ENCODE measurements around the gene BMP10.

DNA sequence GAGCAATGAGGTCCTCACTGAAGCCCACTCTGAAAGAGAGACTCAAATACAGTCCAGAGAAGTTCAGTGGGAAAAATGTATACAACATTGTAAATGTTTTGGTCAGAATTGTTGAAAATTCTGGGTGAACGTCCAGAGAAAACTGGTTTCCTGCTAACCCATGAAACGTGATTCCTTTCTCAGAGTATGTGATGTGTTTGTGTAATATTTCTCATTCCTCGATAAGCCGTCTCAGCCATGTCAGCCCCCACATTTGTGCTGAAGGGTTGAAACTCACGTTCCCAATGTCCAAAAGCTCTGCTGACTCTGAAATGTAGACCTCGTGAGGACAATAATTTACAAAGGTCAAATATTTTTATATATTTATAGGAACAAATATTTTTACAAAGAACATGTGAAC lies 51.6 kb downstream of the BMP10 start:
- no peak for TF ChIP-seq POLR2A (IDR thresholded peaks at IDR 0.05)
- TF ChIP-seq, protein P1, sequence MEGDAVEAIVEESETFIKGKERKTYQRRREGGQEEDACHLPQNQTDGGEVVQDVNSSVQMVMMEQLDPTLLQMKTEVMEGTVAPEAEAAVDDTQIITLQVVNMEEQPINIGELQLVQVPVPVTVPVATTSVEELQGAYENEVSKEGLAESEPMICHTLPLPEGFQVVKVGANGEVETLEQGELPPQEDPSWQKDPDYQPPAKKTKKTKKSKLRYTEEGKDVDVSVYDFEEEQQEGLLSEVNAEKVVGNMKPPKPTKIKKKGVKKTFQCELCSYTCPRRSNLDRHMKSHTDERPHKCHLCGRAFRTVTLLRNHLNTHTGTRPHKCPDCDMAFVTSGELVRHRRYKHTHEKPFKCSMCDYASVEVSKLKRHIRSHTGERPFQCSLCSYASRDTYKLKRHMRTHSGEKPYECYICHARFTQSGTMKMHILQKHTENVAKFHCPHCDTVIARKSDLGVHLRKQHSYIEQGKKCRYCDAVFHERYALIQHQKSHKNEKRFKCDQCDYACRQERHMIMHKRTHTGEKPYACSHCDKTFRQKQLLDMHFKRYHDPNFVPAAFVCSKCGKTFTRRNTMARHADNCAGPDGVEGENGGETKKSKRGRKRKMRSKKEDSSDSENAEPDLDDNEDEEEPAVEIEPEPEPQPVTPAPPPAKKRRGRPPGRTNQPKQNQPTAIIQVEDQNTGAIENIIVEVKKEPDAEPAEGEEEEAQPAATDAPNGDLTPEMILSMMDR (IDR thresholded peaks at IDR 0.05), result no peak

Measured in thyroid gland (tissue), 4 donors.